ENCODE results near the gene EBF4.

Gene EBF4

DNA sequence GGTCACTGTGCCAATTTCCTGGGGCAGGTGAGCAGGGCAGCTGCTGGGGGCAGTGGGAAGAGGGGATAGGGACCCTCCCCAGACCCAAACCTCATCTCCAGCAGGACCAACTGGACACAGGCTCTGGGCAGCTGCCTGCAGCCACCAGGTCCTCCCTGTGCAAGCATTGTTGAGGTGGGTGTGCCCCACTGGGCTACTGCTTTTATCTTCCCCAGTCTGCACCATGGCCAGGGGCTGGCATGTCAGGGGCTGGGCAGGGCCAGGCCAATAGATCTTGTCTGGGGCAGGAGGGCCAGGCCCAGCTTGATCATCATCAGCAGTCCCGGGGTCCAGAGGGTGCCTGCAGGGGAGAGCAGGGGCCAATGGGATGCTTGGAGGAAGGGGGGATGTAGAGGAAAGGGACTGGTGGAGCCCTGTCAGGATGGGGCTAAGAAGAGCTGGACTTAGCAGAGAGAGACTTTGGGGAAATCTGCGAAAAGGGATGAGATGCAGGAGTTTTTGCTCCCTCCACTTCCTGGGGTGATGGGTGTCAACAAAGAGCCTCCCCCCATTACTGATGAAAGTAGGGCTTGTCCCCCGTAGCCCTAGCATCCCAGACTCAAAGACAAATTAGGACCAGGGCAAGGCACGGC lies 5.7 kb downstream of the EBF4 start:
- DNase-seq (ENCODE audit: extremely low read depth, low read depth), result no peak
- TF ChIP-seq, protein P1, sequence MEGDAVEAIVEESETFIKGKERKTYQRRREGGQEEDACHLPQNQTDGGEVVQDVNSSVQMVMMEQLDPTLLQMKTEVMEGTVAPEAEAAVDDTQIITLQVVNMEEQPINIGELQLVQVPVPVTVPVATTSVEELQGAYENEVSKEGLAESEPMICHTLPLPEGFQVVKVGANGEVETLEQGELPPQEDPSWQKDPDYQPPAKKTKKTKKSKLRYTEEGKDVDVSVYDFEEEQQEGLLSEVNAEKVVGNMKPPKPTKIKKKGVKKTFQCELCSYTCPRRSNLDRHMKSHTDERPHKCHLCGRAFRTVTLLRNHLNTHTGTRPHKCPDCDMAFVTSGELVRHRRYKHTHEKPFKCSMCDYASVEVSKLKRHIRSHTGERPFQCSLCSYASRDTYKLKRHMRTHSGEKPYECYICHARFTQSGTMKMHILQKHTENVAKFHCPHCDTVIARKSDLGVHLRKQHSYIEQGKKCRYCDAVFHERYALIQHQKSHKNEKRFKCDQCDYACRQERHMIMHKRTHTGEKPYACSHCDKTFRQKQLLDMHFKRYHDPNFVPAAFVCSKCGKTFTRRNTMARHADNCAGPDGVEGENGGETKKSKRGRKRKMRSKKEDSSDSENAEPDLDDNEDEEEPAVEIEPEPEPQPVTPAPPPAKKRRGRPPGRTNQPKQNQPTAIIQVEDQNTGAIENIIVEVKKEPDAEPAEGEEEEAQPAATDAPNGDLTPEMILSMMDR (IDR thresholded peaks at IDR 0.05; ENCODE audit: low read depth, low read length), result no peak

DNA sequence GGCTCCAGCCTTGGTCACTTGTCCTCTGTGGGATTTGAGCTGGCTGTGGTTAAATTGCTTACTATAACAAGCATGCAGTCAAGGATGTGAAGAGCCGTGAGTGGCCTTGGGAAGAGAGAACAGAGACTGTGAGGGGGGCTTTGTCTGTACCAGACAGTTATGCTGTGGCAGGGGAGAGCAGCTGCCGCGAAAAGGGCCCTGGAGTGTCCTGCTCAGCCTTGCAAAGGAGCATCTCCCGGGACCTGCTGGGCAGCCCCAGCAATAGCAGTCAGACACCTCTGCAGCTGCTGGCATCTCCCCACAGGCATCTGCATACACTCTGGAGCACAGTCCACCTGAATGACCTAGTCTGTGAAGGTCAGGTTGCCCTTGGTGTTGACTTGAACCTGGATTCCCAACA lies 6.3 kb downstream of the EBF4 start:
- TF ChIP-seq, protein P1 (IDR thresholded peaks at IDR 0.05; ENCODE audit: low read depth, low read length), result no peak
- no peak for DNase-seq (ENCODE audit: extremely low read depth, low read depth)

DNA sequence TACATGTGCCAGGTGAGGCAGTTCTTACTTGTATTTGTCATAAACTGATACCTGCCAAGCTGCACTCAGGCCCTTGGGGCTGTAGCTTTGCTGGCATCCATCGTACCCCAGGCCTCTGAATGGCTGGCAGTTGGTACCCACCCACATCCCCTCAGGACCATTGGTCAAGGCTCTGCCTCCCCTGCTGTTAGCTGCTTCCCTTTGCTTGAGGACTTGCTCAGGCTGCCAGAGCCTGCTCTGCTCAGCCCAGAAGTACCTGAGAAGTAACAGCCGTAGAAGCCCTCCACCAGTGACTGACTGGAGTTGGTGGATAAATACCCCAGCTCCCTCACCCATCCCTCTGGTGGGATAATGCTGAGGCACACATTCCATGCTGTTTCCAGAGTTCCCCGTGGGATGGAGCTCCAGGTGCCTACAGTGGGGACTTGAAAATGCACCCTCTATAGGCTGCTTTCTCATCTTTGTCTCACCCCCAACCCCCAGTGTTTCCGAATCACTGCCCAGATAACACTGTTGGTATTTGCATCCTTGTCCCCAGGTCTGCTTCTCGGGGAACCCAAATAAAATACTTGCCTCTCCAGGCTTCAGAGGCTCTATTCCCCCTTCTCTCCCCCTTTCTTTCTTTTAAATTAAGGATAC lies 7.3 kb downstream of the EBF4 start:
- DNase-seq (ENCODE audit: extremely low read depth, low read depth), result no peak

DNA sequence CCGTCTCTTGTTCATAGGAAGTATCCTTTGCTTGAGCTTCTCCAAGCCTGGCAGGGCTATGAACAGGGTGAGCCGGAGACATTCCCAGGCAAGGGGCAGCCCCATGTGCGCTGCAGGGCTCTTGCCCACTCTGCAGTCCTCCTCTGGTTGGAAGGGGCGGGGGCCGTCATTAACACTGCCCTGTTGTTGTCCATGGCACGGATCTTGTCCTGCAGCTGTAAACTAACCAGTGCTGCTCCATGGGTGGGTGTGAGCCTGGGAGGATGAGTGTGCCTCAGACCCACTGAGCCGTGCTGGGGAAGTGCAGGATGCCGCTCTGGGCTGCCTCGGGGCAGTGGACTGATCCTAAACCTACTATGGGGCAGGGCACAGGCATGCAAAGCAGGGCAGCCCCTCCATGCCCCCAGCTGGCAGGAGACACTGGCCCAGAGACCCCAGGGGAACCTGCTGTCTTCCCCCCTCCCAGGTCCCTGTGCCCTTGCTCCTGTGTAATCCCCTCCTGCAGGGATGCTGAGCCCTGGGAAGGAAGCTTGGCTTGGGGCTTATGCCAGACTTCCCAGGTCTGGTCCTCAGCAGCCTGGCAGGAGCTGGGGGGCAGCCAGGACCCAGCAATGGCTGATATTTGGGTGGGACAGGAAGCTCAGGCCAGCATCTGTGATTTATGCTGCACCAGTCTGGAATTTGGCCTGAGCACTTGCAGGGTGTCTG lies 8.5 kb downstream of the EBF4 start:
- DNase-seq (ENCODE audit: extremely low read depth, low read depth), result no peak
- TF ChIP-seq, protein P1 (IDR thresholded peaks at IDR 0.05; ENCODE audit: low read depth, low read length), result no peak

More for the DNA sequence above, 7.3 kb downstream of the EBF4 start:
- TF ChIP-seq, protein P1 (IDR thresholded peaks at IDR 0.05; ENCODE audit: low read depth, low read length), result no peak

DNA sequence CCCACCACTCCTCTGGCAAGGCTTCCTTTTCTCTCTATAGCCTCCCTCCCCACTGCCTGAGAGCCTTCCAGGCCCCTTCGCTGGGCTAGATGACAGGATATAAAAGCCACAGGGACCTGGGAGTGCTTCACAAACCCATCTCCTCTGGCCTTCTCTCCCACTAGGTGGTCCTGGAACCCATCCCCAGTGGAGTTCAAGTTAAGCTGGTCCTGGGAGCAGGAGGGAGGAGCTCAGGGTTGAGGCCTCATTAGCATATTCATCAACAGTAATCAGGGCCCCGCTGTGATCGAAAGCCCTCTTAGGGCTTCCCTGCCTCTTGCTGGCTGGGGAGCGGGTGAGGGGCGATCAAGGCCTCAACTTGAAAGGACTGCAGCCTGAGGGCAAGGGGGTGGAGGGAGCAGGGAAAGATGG lies 9.1 kb downstream of the EBF4 start:
- DNase-seq (ENCODE audit: extremely low read depth, low read depth), result no peak
- TF ChIP-seq, protein P1 (IDR thresholded peaks at IDR 0.05; ENCODE audit: low read depth, low read length), result no peak

DNA sequence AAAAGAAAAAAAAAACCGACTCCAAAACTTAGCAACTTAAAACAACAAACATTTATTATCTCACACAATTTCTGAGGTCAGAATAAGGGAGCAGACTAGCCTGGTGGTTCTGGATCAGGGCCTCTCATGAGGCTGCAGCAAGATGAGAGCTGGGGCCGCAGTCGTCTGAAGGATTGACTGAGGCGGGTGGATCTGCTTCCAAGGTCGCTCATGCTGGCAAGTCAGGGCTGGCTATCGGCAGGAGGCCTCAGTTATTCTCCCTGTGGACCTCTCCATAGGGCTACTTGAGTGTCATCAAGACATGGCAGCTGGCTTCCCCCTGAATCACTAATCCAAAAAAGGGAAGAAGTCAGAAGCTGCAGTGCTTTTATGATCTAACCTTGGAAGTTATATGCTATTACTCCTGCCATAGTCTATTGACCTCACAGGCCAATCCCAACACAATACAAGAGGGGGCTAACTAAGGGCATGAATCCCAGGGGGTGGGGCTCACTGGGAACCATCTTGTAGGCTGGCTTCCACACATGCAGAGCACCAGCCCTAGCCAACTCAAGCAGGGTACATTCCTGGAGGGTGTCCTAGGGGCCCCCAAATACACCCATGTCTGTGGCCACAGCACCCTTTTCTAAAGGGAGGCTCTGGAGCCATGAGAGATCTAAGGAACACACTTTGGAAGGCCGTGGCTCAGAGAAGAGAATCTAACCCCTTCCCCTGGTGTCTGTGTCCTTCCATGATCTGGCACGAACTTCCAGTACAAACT lies 11.3 kb downstream of the EBF4 start:
- TF ChIP-seq, protein P1 (IDR thresholded peaks at IDR 0.05; ENCODE audit: low read depth, low read length), result no peak
- no peak for DNase-seq (ENCODE audit: extremely low read depth, low read depth)
